Bronchial epithelial cell (primary cell): ENCODE results near the gene PTPN1. TPM values are rescaled to one million over a fixed set of nuclear protein-coding genes. Genes with fewer than 3 reads are reported as not detected.

ENCODE experiments used
- DNase-seq: peaks from one replicate; pipeline ENCODE4 v3.0.0-alpha.2; 2010; ENCODE audit warnings: low read depth
- FAIRE-seq: peaks from 2 replicates; lab custom pipeline; 2011; peaks lifted over from hg19 to GRCh38; lab: Jason Lieb, UNC
- H3K27me3 ChIP-seq: 2 replicates; pipeline ENCODE4 v1.5.1; 2011; ENCODE audit warnings: low read length; ENCODE audit not compliant: control insufficient read depth, insufficient read depth
- H3K36me3 ChIP-seq: 2 replicates; pipeline ENCODE4 v1.5.1; 2011; ENCODE audit warnings: low read length; ENCODE audit not compliant: control insufficient read depth, insufficient read depth
- H3K4me3 ChIP-seq: 2 replicates; pipeline ENCODE4 v1.5.1; 2011; ENCODE audit warnings: mild to moderate bottlenecking, low read depth, low read length, control low read depth
- total RNA-seq: library from RNA; depleted of rRNA; stranded (reverse); fragments of >200 nt; gene quantifications from 2 replicates; pipeline ENCODE4 v1.2.1, GENCODE V29; 2014
- TF ChIP-seq, protein P1 (sequence below): IDR thresholded peaks from 2 replicates; pipeline ENCODE4 v1.5.1; 2011; ENCODE audit warnings: mild to moderate bottlenecking, moderate library complexity, low read length, control low read depth, inconsistent platforms; ENCODE audit not compliant: insufficient read depth, severe bottlenecking

Gene PTPN1
- total RNA-seq, 1 donor from 2014 or later = 18.4 TPM

- Histone ChIP-seq H3K4me3 (no peak overlapping the region), H3K36me3 (peaks cover 23% of the 10 kb centered on the region), H3K27me3 (no peaks in the 10 kb centered on the region)
- no peak for DNase-seq
- FAIRE-seq = no peak
- TF ChIP-seq, protein P1, sequence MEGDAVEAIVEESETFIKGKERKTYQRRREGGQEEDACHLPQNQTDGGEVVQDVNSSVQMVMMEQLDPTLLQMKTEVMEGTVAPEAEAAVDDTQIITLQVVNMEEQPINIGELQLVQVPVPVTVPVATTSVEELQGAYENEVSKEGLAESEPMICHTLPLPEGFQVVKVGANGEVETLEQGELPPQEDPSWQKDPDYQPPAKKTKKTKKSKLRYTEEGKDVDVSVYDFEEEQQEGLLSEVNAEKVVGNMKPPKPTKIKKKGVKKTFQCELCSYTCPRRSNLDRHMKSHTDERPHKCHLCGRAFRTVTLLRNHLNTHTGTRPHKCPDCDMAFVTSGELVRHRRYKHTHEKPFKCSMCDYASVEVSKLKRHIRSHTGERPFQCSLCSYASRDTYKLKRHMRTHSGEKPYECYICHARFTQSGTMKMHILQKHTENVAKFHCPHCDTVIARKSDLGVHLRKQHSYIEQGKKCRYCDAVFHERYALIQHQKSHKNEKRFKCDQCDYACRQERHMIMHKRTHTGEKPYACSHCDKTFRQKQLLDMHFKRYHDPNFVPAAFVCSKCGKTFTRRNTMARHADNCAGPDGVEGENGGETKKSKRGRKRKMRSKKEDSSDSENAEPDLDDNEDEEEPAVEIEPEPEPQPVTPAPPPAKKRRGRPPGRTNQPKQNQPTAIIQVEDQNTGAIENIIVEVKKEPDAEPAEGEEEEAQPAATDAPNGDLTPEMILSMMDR = no peak
Measured at GRCh38 chr20:50585678-50586077, 75.5 kb downstream of the PTPN1 start.

- TF ChIP-seq, protein P1 = no peak
- no peak for DNase-seq
- H3K36me3 ChIP-seq = peaks cover 18% of the 10 kb centered on the region
- no peak overlapping the region for H3K4me3 ChIP-seq
- no peaks in the 10 kb centered on the region for H3K27me3 ChIP-seq
- no peak for FAIRE-seq
Measured at GRCh38 chr20:50586531-50587232, 76.5 kb downstream of the PTPN1 start.

DNA sequence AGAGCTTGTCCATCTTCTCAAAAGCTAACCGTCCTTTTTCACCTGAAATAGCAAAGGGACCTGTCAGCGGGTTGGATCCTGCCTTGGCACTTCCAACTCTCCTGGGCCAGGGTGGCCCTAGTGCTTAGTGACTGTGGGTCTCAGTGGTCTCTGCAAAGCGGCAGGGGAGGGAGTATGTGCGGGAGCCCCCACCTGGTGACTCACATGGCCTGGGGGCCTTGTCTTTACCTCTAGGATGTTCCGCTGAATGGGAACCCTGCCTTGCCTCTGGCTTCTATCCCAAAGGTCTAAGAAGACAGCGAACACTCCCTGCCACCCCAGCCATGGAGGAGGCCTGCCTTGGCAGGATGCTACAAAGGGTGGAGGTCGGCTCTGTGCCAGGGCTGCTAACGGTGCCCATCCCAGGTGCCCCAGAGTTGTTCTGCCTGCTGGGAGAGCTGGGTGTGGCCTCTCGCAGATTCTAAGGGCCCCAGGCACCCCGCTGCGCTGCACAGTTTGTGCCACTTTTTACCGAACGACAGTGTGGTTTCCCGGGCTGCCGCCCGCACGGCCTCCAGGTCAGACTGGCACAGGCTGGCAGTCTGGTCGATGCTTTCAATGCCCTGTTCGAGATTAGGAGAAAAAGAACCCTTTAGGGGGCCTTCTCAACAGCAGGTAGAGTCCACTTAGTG, 77.2 kb downstream of the PTPN1 start:
- Histone ChIP-seq H3K36me3 (peaks cover 15% of the 10 kb centered on the region), H3K4me3 (no peak overlapping the region), H3K27me3 (no peaks in the 10 kb centered on the region)
- FAIRE-seq (no peak), DNase-seq (no peak)
- TF ChIP-seq, protein P1 = no peak

GRCh38 chr20:50588034-50588736, 78.0 kb downstream of the PTPN1 start:
- Histone ChIP-seq H3K27me3 (no peaks in the 10 kb centered on the region), H3K4me3 (no peak overlapping the region), H3K36me3 (peaks cover 15% of the 10 kb centered on the region)
- DNase-seq (peak; percentile 44), FAIRE-seq (no peak)
- TF ChIP-seq, protein P1 = peak; percentile 98

- no peak for DNase-seq
- TF ChIP-seq, protein P1 = no peak
- FAIRE-seq = no peak
- Histone ChIP-seq H3K36me3 (peaks cover 11% of the 10 kb centered on the region), H3K4me3 (no peak overlapping the region), H3K27me3 (no peaks in the 10 kb centered on the region)
Measured at GRCh38 chr20:50589548-50590347, 79.6 kb downstream of the PTPN1 start.
